AG04450 (cell line): ENCODE measurements around the gene GPRC5B. TPM values are rescaled to one million over a fixed set of nuclear protein-coding genes. Genes with fewer than 3 reads are reported as not detected.

Experiments used
- CTCF ChIA-PET: fragments of 300-600, 350-600 bp; formaldehyde crosslinking; extraction: SDS; loops from one replicate; lab custom pipeline; 2022; ENCODE audit warnings: antibody characterized with exemption, inconsistent platforms; lab: Charles Lee
- POLR2A ChIA-PET: fragments of 350-600 bp; formaldehyde crosslinking; extraction: SDS; loops from one replicate; lab custom pipeline; 2021; ENCODE audit warnings: antibody characterized with exemption, inconsistent platforms; lab: Yijun Ruan, JAX
- DNase-seq: peaks from one replicate; pipeline ENCODE4 v3.0.0-alpha.2; 2011; ENCODE audit warnings: low read depth, low spot score
- H3K27ac ChIP-seq: one replicate; pipeline ENCODE4 v1.5.1; 2012; ENCODE audit warnings: low read depth, low read length, control low read depth
- H3K27me3 ChIP-seq: one replicate; pipeline ENCODE4 v1.6.0; 2012; ENCODE audit warnings: low read length; ENCODE audit not compliant: control insufficient read depth, insufficient read depth
- H3K4me3 ChIP-seq: 2 replicates; pipeline ENCODE4 v1.5.1; 2011; ENCODE audit warnings: mild to moderate bottlenecking, low read depth, low read length, control low read depth
- H3K9me3 ChIP-seq: 2 replicates; pipeline ENCODE4 v1.5.1; 2012; ENCODE audit warnings: low read length; ENCODE audit not compliant: control insufficient read depth, insufficient read depth
- polyA plus RNA-seq: library from polyadenylated mRNA; depleted of rRNA; stranded (reverse); fragments of >200 nt; gene quantifications from 2 replicates; pipeline ENCODE4 v1.2.3, GENCODE V29; 2011
- TF ChIP-seq, protein P1 (sequence below): IDR thresholded peaks from 2 replicates; pipeline ENCODE4 v1.5.1; 2011; ENCODE audit warnings: low read depth, low read length, control low read depth, inconsistent platforms

The GPRC5B gene
- polyA plus RNA-seq, 1 experiment: 30.6 TPM

GRCh38 chr16:19871721-19872120 is 12.9 kb downstream of the GPRC5B start:
- Histone ChIP-seq H3K4me3 (no peak overlapping the region), H3K9me3 (no peaks in the 10 kb centered on the region; the same call in 1 of the 2 replicates), H3K27me3 (no peaks in the 10 kb centered on the region), H3K27ac (no peak overlapping the region)
- POLR2A ChIA-PET: no interaction called here
- no peak for DNase-seq
- CTCF ChIA-PET: no interaction called here
- TF ChIP-seq, protein P1, sequence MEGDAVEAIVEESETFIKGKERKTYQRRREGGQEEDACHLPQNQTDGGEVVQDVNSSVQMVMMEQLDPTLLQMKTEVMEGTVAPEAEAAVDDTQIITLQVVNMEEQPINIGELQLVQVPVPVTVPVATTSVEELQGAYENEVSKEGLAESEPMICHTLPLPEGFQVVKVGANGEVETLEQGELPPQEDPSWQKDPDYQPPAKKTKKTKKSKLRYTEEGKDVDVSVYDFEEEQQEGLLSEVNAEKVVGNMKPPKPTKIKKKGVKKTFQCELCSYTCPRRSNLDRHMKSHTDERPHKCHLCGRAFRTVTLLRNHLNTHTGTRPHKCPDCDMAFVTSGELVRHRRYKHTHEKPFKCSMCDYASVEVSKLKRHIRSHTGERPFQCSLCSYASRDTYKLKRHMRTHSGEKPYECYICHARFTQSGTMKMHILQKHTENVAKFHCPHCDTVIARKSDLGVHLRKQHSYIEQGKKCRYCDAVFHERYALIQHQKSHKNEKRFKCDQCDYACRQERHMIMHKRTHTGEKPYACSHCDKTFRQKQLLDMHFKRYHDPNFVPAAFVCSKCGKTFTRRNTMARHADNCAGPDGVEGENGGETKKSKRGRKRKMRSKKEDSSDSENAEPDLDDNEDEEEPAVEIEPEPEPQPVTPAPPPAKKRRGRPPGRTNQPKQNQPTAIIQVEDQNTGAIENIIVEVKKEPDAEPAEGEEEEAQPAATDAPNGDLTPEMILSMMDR: no peak

GRCh38 chr16:19868421-19868820 is 16.2 kb downstream of the GPRC5B start:
- ChIA-PET POLR2A (no interaction called here), CTCF (interaction anchor here (0.7 kb wide), 1 partner anchor 30 kb away, joined by 4 read pairs; no protein-coding TSS in a partner anchor)
- no peak for DNase-seq
- Histone ChIP-seq H3K9me3 (no peaks in the 10 kb centered on the region; the same call in 1 of the 2 replicates), H3K27me3 (no peaks in the 10 kb centered on the region), H3K4me3 (no peak overlapping the region), H3K27ac (no peak overlapping the region)
- TF ChIP-seq, protein P1: no peak

- TF ChIP-seq, protein P1: no peak
Observed at GRCh38 chr16:19864566-19864965, 20.1 kb downstream of the GPRC5B start.

GRCh38 chr16:19863990-19864389 is 20.7 kb downstream of the GPRC5B start:
- TF ChIP-seq, protein P1: no peak
- ChIA-PET CTCF (interaction anchor here (0.6 to 0.8 kb wide), 2 partner anchors 11 to 262 kb away, joined by 3 to 5 read pairs; no protein-coding TSS in a partner anchor), POLR2A (no interaction called here)
- no peaks in the 10 kb centered on the region for H3K27me3 ChIP-seq
- DNase-seq: no peak
- no peak overlapping the region for H3K4me3 ChIP-seq
- no peaks in the 10 kb centered on the region for H3K9me3 ChIP-seq
- H3K27ac ChIP-seq: no peak overlapping the region

More at GRCh38 chr16:19864566-19864965, 20.1 kb downstream of the GPRC5B start:
- Histone ChIP-seq H3K27ac (no peak overlapping the region), H3K4me3 (no peak overlapping the region), H3K27me3 (no peaks in the 10 kb centered on the region), H3K9me3 (no peaks in the 10 kb centered on the region)
- POLR2A ChIA-PET: interaction anchor here (0.7 kb wide), 1 partner anchor 53 kb away, joined by 3 read pairs; no protein-coding TSS in a partner anchor
- CTCF ChIA-PET: interaction anchor here (0.8 kb wide), 1 partner anchor 263 kb away, joined by 5 read pairs; no protein-coding TSS in a partner anchor
- DNase-seq: no peak

GRCh38 chr16:19861811-19862327 is 22.8 kb downstream of the GPRC5B start:
- Histone ChIP-seq H3K27ac (no peak overlapping the region), H3K9me3 (no peaks in the 10 kb centered on the region), H3K27me3 (no peaks in the 10 kb centered on the region), H3K4me3 (no peak overlapping the region)
- ChIA-PET POLR2A (no interaction called here), CTCF (interaction anchor here (0.9 kb wide), 2 partner anchors 260 to 303 kb away, joined by 3 to 5 read pairs; no protein-coding TSS in a partner anchor)
- no peak for DNase-seq
- TF ChIP-seq, protein P1: no peak
